Muscle of arm (tissue), 12 donors: ENCODE measurements around the gene MPPED2. TPM values are rescaled to one million over a fixed set of nuclear protein-coding genes. Genes with fewer than 3 reads are reported as not detected.
"Not testable (repeated sequence)": the region's sequence is repeated elsewhere in the genome, so short reads cannot be mapped to it uniquely, and the experiment has no call there.

Experiments used
- DNase-seq: peaks from one replicate; pipeline ENCODE4 v3.0.0-alpha.2; 2013
- polyA plus RNA-seq, 12 donors: library from polyadenylated mRNA; unstranded; fragments of 120-200 nt; gene quantifications; one replicate each; pipeline ENCODE4 v1.2.1, GENCODE V29; 2013; ENCODE audit not compliant: insufficient read length in 12 of 12

The MPPED2 gene
- polyA plus RNA-seq, 12 donors = 6.1 to 27.1 (median 8.6) TPM; not detected in 1

DNA sequence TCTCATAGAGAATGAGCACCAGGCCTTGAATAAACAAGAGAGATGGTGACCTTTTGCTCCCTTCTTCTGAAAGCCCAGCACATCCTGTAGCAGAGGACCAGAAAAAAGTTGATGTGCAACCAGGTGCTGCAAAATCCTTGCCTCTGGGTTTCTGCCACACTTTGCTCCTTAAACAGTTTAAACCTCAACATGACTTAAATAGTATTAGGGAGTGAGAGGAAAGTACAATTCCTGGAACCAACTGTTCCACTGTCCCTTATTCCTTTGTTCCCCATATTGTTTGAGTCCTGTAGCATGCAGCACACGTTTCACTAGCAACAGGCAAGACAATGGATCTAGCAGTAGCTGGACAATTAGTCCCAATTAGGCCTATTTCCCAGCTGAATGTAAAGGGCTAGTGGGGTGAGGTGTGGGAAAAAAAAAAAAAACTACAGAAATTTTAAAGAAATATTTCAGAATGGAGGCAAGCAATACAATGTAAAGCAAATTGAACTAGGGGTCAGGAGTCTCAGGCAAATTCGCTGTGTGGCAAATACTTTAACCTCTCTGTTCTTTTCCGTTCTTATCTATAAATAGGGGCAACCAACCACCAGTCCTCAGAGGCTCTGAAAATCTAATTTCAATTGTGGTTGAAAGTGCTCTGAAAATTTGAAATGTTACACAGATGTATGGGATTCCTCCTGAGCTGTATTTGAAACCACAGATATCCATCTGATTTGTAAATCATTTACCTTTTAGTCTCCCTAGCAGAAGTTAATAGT, 6.6 kb downstream of the MPPED2 start:
- no peak for DNase-seq

DNA sequence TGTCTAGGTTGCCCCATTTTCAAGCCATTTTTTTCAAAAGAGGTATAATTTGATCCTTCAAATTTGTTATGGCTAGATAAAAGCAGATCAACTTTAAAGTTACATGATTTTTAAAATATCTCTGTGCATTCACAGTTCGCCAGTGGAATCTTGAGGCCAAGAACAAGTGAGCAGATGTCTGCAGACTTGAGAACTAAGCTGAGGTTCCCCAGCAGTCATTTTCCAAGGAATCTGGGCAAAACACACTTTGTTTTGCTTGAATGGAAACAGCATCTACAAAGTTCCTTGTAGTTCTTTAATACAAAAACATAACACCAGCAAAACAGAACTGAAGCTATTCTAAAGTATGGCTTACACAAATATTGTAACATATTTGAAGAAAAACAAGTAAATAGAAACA, 7.7 kb downstream of the MPPED2 start:
- DNase-seq = no peak

DNA sequence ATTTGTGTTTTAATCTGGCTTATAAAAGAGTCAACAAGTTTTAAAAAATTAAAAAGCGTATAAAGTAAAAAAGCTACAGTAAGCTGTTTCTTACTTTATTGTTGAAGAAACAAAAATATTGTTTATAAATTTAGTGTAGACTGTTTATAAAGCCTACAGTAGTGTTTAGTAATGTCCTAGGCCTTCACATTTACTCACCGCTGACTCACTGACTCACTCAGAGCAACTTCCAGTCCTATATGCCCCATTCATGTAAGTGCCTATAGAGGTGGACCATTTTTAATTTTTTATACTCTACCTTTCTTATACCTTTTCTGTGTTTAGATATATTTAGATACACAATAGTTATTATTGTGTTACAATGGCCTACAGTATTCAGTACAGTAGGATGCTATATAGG, 12.2 kb downstream of the MPPED2 start:
- no peak for DNase-seq

DNA sequence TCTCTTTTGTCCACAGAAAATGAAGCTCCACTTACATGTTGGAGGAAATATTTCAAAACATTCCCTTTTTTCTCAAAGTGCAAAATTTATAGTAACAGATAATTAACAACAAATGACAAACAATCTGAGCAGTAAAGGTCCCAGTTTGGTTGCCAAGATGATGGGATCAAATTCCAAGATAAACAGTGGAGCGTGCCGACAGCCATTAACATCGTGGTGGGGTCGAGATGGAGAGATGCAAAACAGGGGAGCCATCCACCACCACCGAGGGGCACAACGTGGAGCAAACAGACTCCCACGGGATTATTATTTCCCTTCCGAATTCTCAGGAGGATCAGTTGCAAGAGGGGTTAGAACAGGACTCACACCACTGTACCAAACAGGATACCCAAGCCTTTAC, 17.2 kb downstream of the MPPED2 start:
- DNase-seq = no peak

DNA sequence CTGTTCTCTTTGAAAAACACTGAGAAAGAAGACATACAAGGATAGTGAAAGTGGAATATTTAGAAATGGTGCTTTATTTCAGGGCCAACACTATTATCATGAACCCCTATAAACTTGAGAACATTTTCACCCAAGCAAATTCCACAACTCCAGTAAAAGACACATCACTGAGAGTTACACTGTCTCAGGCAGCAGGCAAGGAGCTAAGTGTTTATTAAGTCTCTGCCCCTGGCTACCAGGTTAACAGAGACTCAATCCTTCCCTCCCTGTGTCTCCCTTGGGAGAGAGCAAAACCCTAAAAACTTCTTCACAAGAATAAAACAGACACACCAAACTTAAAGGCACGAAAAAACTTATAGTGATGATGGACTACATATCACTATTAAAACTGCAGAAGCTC, 18.5 kb downstream of the MPPED2 start:
- no peak for DNase-seq

DNA sequence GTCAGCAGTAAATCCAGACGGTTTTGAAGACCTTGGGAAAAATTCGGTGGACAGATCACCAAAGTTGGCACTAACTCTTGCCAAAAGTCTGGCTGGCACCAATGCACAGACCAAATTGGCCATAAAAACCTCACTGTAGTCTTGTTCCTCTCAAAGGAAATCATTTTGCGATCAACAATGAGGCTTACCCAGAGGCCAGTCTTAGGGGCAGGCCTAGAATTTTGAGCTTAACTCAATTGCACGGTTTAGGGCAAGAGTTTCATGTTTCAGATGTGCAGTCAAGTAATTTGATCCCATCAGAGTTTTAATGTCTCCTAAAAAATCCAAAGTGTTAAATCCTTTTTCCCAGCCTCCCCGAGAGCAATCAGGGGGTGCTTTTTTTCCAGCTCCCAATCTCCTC, 19.0 kb downstream of the MPPED2 start:
- DNase-seq = no peak

DNA sequence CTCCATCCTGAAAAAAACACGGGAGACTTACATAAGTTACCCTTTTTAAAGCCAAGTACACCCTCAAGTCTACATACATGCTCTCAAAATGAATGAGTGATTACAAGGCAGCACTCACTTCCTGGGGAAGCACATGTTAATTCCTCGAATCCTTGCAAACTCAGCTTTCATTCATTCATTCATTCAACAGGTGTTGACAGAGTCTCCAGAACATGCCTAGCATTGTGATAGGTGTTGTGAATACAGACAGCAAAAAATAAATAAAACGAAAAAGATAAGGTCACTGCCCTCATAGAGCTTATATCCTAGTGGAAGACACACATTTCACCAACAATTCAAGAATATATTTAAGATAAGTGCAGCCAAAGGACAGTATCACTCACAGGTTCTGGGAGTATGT, 19.7 kb downstream of the MPPED2 start:
- no peak for DNase-seq

DNA sequence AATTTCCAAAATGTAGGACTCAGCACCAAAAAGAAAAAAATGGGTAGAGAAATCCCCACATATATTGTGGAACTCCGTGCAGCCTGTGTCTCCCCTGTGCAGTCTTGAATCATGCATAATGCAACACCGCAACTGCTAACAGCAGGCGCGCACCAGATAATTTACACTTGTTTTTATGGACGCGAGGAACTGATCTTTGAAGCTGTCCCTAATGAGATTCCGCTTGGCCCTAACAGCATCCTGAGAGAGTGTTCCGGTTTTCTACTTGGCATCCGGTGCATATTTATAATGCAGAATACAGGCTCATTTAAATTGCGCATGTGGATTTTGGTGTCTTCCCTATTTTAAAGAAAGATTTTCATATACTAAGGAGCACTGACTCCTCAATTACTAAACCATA, 21.1 kb downstream of the MPPED2 start:
- DNase-seq = no peak

DNA sequence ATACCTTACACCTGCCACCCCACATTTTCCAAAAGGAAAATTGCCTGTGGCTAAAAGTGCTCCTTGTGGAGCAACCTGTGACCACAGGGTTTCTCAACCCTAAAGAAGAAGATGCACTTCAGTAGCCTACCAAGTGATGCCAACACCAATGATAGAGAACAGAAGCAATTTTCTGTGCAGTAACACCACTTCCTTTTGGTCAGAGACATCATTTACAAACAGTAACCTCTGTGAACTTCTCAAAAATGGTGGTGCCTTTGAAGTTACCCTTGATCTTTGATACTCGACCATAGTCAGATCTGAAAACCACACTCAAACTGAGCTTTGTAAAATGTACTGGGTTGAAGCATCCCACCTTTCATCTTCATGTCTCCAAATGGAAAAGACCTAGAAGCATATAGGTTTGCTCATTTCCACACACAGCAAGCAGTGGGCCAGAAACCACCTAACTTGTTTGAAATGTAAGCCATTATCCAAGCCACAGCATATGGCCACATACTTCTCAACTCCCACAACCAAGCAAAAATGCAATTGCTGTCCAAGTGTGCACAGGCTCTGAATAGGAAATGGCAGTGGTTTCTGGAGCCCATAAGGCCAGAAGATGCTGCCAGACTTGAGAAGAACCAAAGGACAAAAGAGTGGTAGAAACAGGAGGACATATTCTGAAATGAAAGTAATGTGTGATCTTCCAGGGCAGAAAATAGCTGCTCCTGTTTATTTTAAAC, 24.3 kb downstream of the MPPED2 start:
- no peak for DNase-seq

DNA sequence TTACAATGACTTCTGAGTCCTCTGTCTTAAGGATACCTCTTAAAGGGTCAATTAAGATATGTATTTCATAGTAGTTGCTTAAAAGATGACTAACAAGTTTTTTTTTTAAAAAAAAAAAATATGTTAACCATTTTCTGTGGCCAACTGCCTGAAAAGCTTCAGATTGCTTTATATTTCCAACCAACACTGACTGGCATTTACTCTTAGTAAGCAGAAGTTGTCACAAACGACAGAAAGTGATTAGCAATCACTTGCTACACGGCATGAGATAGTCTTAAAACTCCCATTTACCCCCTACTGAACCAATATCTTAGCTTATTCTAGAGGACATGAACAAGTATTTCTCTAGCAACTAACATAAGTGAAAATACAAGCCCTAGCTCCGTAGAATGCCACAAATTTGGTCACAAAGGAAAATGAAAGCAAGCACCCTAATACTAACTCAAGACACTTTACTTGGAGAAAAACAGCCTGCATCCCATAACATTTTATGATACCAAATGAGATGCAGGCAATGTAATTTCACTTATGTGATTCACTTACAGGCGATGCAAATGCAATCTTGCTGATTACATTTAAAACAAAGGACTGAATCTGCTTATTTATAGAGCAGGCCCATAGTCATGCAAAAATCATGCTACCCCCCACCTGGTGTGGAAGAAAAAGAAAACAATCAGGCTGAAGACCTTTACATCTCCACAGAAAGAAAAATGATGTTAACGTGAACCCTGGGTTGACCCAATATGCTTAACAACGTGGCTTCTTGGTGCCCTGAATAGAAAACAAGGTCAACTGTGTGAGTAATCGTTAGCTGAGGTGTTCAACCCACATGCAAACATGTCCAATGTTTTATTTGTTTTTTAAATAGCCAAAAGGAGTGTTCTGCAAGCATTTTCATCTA, 25.7 kb downstream of the MPPED2 start:
- no peak for DNase-seq

DNA sequence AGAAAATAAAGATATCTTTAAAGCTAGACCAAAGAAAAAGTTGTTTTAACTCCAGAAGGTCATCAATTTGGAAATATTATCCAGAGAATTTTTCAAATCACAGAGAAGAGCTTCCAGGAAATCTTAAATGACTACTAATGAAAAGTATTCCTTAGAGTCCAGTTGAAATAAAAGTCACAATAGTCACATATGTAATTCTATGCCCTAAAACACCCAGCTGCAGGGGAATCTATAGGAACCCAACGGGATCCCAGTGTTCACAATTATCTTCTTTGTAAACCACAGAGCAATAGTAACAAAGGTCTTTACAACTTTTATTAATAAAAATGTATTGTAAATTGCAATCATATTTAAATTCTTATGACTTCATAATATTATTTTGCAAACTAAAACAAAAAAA, 27.1 kb downstream of the MPPED2 start:
- DNase-seq = no peak

DNA sequence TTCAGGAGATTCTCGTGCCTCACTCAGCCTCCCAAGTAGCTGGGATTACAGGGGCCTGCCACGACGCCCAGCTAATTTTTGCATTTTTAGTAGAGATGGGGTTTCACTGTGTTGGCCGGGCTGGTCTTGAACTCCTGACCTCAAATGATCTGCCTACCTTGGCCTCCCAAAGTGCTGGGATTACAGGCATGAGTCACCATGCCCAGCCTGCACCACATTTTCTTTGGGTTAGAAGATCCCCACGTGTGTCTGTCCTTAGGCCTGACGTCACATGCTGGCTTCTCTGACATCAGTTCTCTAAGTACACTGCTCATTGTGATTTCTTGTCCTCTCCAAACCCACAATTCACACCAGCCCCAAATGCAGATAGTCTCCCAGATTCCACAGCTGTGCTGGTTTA, 31.6 kb downstream of the MPPED2 start:
- not testable (repeated sequence) for DNase-seq

DNA sequence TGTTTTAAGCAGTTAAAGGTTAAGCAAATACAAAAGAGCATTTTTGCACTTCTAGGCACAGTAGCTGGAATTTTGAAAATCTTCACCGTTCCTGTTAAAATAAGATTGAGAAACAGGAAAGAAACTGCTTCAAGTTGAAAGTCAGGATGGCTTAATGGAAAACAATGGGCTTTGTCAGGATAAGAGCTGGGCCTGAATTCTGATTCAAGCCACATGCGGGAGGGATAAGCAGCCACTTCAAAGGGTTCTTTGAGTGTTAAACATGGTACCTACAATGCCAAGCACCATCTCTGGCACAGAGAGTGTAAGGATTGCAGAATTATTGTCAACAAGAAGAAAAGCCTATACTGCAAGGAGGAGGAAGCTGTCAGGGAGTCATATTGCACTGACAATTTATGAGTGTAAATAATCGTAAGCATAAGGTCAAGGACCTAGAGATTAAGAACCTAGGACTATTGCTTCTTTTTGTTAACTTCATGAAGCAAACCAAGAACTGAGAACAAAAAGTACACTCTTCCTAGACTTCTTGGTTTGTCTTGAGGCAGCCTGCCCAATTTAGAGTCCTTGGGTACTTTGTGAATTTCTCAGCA, 32.5 kb downstream of the MPPED2 start:
- DNase-seq = no peak

DNA sequence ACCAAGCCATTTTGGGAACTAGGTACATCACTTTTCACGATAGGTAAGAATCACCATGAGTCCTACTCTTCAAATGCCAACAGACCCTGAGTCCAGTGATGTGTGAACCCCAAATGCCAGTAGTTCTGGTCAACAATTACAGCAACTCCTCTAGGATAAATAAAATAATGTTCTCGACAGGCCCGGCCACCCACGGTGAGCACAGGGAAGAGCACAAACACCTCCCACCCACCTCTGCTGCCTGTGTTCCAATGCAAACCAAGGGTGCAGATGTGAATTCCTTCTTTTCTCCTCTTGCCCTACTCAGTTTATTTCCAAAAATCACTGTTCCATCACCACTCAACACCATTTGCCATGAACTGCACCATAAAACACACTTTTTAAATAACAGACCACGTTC, 33.3 kb downstream of the MPPED2 start:
- no peak for DNase-seq

DNA sequence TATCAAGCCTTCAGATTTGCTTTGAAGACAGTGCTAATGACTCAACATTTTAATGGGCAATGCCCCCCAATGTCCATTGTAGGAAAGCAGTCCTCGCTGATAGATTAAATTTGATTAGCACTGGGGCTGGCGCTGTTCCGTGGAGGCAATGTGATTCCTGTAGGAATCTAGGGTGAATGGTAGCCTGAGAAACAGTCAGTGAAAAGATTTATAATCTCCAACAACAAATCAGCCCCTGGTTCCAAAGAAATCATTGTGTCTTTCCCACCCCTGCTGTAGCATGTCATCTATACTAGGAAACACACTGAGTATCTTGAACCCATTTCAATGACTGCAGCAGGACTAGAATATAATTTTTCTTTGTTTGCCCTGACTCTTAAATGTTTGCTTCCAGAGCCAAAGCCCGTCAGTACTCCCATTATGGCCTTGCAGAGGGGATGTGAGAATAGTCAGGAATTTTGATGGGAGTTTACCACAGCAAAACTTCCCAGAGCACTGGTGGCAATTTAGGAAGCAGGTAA, 36.1 kb downstream of the MPPED2 start:
- DNase-seq = no peak

DNA sequence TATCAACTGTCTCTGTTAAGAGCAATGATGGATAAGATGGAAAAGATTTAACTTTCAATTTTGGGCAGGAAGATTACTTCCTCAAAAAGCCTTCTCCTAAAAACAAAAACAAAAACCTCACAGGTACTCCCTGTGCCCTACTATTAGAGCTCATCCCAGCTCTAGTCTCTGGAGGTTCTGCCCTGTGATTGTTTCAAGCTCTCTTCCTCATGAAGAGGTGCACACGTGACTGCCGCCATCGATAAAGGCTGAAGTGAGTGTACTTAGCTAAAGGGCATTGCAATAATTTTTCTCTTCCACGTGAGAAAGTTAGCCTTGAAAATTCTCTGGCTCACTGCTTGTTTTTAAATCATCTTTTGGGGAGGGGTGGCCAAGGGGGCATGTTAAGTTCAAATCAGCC, 36.6 kb downstream of the MPPED2 start:
- no peak for DNase-seq

DNA sequence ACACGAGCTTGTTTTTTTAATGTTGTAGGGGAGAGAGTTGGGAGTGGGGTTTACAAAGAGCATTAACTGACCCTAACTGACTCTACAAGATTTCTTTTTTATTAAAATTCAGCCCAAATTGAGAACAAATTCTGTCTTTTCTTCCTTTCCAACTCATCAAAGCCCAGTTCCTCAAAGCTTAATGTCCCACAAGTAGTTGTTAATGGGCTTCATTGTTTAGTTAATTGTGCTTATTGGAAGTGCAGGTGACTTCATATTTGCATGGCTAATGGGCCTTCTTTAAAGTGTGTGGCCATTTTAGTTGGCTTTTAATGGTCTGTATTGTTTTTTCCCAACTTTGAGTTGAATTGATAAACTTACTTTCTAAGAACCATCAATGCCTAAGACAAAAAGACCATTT, 39.8 kb downstream of the MPPED2 start:
- no peak for DNase-seq

DNA sequence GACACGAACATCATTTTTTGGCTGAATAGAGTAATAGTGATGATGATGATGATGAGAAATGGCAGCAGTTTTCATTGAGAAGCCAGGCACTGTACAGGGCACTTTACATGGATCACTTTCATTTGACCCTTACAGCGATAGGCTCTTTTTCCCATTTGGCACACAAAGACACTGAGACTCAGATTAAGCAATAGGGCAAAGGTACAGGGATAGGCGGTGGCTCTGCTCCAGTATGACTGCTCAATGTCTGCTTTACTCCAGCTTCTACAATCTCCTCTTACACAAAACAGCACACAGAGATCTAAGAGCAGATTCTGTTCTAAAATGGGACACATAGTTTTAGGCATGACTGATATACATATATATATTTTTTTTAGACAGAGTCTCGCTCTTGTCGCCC, 40.6 kb downstream of the MPPED2 start:
- DNase-seq = no peak

DNA sequence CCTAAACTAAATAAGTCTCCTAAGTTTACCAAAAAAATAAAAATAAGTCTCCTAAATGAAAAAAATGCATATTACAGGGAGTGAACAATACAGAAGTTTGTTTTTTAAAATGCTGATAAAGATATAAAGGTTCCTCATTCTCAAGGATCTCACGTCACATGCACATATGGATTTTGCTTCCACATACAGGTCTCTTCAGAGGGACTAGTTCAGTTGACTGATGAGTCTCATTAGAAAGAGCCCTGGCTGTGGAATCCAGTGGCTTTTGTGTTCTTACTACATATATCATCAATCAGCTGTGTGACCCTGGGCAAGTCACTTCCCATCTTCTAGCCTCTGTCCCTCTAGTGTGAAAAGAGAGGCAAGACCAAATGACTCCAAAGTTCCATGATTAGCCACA, 43.1 kb downstream of the MPPED2 start:
- no peak for DNase-seq

DNA sequence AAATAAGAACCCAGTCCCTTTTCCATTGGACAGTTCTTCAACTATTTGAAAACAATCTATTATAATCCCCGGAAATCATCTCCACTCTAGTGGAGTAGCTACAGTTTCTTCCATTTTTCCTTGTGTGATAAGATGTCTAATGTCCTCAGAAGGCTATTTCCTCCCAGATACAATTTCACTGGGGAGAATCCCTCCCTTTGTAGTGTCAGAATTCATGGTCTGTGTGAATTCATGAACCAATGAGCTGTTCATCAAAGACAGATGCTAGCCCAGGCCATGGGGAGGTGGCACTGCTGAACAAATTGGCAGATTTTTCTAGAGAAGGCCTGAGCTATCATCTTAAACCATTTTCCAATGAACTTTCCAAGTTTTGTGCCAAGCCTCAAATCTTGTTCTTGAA, 45.4 kb downstream of the MPPED2 start:
- DNase-seq = no peak

DNA sequence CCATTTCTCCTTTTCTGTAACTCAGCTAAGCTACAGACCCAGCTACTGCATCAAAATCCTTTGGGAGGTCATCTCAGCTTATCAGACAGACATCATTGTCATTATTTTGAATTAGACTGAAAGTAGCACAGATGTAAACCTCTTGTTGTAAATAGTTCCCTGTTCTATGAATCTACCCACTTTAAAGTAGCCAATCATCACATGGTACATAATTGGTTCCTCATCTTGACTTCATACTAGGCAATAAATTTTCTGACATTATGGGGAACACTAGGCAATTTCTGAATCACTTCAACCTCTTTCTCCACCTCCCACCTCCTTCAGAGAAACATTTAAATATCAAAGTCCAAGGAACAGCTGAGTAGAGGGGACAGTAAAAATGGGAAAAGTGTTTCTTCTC, 47.9 kb downstream of the MPPED2 start:
- no peak for DNase-seq

DNA sequence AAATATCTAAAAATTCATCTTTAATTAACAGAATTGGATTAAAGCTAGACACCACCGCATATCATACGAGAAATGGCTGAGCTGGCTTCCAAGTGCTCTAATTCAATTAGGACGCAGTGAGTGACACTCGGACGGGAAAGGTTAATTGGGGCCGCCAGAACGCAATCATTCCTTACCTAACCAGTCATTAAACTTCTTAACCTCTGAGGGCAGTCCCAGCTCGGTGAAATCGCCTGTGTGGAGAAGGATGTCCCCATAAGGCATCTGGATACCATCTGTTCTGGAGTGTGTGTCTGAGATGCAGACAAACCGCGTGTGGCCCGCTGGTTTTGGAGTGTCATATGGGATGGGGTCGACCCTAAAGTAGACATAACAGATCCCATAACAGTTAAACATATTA, 50.3 kb downstream of the MPPED2 start:
- no peak for DNase-seq
